HFF-Myc (cell line): ENCODE results near the gene LRSAM1.
A peak's percentile ranks its signal among the peaks of the same experiment; 100 is the strongest.

Source experiments
- DNase-seq: peaks from one replicate; pipeline ENCODE4 v3.0.0-alpha.2; 2011; ENCODE audit warnings: low read depth; ENCODE audit errors: extremely low read depth
- H3K4me3 ChIP-seq: replicated peaks from 2 replicates; pipeline ENCODE4 v1.5.1; 2011; ENCODE audit warnings: low read depth, mild to moderate bottlenecking, control low read depth, low read length
- CTCF ChIP-seq: IDR thresholded peaks from 2 replicates; pipeline ENCODE4 v1.5.1; 2012; ENCODE audit warnings: mild to moderate bottlenecking, low read depth, low read length, control low read depth; ENCODE audit errors: missing control alignments

Gene LRSAM1

DNA sequence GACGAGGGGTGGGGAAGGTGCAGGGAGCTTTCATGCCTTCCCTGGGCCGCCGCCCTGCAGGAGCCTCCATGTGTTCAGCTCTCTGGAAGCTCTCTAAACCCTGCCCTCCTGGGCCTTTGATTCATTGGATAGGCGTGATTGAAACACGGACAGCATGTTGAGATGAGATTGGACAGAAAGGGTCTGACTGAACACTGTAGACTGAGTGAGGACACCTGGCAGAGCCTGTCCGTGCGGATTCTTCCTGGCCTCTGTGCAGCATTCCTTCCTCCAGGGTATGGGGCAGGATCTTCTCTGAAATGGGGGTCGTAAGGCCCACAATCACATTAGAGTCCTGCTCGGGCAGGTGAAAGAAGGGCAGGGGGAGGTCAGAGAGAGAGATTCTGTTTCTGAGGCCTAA is 12.9 kb upstream of the LRSAM1 start:
- H3K4me3 ChIP-seq, result no peak overlapping the region
- no peak for TF ChIP-seq CTCF
- DNase-seq, result no peak

GRCh38 chr9:127444283-127444920 is 6.9 kb upstream of the LRSAM1 start:
- DNase-seq, result no peak
- no peak for TF ChIP-seq CTCF
- no peak overlapping the region for H3K4me3 ChIP-seq

DNA sequence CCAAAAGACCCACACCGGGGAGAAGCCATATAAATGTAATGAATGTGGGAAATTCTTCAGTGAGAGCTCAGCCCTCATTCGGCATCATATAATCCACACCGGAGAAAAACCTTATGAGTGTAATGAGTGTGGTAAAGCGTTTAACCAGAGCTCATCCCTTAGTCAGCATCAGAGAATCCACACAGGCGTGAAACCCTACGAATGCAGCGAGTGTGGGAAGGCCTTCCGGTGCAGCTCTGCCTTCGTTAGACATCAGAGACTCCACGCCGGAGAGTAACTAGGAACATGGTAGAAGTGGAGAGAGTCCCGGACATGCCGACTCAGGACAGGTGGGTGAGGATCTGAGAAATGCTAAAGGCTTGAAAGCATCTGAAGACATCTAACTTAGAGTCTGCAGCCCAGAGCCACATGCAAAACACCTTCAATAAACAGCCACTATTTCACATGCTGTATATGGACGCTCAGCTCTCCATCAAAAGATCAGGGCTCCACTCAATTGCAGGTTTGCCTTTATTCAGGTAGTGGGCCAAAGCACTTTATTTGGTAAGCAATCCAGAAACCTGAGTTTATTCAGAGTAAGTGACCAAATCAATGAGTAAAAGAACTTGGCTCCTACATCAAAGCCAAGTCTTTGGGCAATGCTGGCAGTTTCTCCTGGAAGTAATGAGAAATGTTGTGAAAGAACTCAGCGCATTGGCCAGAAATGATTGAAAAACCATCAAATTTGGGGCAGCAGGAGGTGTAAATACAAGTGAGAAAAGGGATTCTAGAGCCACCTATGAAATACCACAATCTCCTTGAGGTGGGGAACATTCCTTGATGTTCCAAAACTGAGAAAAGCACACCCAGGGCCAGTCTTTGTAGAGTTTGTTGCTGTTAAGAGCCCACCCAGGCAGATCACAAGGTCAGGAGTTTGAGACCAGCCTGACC is 6.1 kb upstream of the LRSAM1 start:
- no peak overlapping the region for H3K4me3 ChIP-seq
- no peak for TF ChIP-seq CTCF
- DNase-seq, result no peak

- peak; percentile 27 for DNase-seq
- no peak overlapping the region for H3K4me3 ChIP-seq
- TF ChIP-seq CTCF, result no peak
These were observed 5.2 kb upstream of the LRSAM1 start for GRCh38 chr9:127445851-127446712.

DNA sequence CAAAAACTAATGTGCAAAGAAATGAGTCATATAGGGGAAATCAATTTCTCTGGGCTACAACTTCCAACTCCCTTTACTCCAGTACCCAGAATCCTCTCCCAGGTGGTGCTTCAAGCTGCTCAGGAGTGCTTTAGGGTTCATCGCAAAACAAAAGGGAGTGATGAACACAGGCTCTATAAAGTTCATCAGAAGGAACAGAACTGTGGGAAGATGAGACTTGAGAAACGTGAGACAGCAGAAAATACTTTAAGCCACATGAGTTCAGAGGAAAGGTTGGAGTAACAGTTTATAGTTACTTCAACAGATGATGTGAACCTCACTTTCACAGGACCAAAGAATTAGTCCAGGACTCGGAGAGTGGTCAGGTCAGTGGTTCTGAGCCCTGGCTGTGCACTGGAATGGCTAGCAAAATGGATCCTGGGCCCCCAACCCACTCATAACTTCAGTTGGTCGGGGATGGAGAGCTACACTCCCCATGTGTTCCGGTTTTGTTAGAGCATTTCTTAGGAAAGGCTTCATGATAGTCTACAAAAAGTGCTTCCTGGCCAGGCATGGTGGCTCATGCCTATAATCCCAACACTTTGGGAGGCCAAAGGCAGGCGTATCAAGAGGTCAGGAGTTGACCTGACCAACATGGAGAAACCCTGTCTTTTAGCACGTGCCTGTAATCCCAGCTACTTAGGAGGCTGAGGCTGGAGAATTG is 4.4 kb upstream of the LRSAM1 start:
- H3K4me3 ChIP-seq, result peak overlapping the region; percentile 100; the same call in 1 of the 2 replicates
- DNase-seq, result no peak
- no peak for TF ChIP-seq CTCF
